CD4-positive, alpha-beta memory T cell (primary cell): ENCODE results near the gene PKN1. TPM values are rescaled to one million over a fixed set of nuclear protein-coding genes. Genes with fewer than 3 reads are reported as not detected.

Source experiments
- CTCF ChIA-PET: fragments of 350-600 bp; sonication (Branson Sonifier 250); formaldehyde crosslinking; loops from one replicate; lab custom pipeline; 2021; ENCODE audit warnings: inconsistent platforms; ENCODE audit not compliant: partially characterized antibody; lab: Charles Lee
- POLR2A ChIA-PET: fragments of 350-600 bp; sonication (Branson Sonifier 250); formaldehyde crosslinking; loops from one replicate; lab custom pipeline; 2021; ENCODE audit not compliant: partially characterized antibody; lab: Charles Lee
- DNase-seq, 5 donors: peaks; one replicate each; pipeline versions ENCODE4 v3.0.0 to v3.0.0-alpha.2; 2020 to 2022; ENCODE audit warnings: mixed read lengths in 1 of 5
- H3K27ac ChIP-seq: one replicate; pipeline ENCODE4 v1.7.0; 2013; ENCODE audit warnings: low read depth, low read length
- H3K27me3 ChIP-seq: 2 replicates; pipeline ENCODE4 v1.7.0; 2013; ENCODE audit warnings: mild to moderate bottlenecking, low read length, moderate library complexity; ENCODE audit not compliant: insufficient read depth
- H3K36me3 ChIP-seq: 2 replicates; pipeline ENCODE4 v1.7.0; 2013; ENCODE audit warnings: mild to moderate bottlenecking, low read length, moderate library complexity; ENCODE audit not compliant: insufficient read depth
- H3K4me1 ChIP-seq: 2 replicates; pipeline ENCODE4 v1.7.0; 2013; ENCODE audit warnings: mild to moderate bottlenecking, low read length, moderate library complexity; ENCODE audit not compliant: insufficient read depth
- H3K4me3 ChIP-seq, 2 donors: one replicate each; pipeline ENCODE4 v1.7.0; 2013; ENCODE audit warnings: low read length in 2 of 2, mild to moderate bottlenecking in 1 of 2
- H3K9me3 ChIP-seq, 2 donors: one replicate each; pipeline ENCODE4 v1.7.0; 2013; ENCODE audit warnings: low read length in 2 of 2, control low read depth in 1 of 2; ENCODE audit not compliant: control insufficient read depth in 1 of 2
- H3K27ac Mint-ChIP-seq, 7 donors: one replicate each; pipeline ENCODE4 v1.8.0; 2020 to 2021; ENCODE audit warnings: mixed read lengths in 7 of 7, mild to moderate bottlenecking in 6 of 7, inconsistent platforms in 3 of 7, moderate library complexity in 3 of 7
- H3K27me3 Mint-ChIP-seq, 2 donors: one replicate each; pipeline ENCODE4 v1.8.0; 2020 to 2021; ENCODE audit warnings: mixed read lengths in 2 of 2
- H3K36me3 Mint-ChIP-seq, 2 donors: one replicate each; pipeline ENCODE4 v1.8.0; 2020 to 2021; ENCODE audit warnings: mixed read lengths in 2 of 2, inconsistent platforms in 1 of 2, mild to moderate bottlenecking in 1 of 2
- H3K4me1 Mint-ChIP-seq, 4 donors: one replicate each; pipeline ENCODE4 v1.8.0; 2020 to 2021; ENCODE audit warnings: mixed read lengths in 4 of 4, mild to moderate bottlenecking in 1 of 4
- H3K4me3 Mint-ChIP-seq, 8 donors: one replicate each; pipeline ENCODE4 v1.8.0; 2020 to 2021; ENCODE audit warnings: mixed read lengths in 8 of 8, mild to moderate bottlenecking in 7 of 8, moderate library complexity in 6 of 8, inconsistent platforms in 3 of 8
- H3K9me3 Mint-ChIP-seq, 8 donors: one replicate each; pipeline ENCODE4 v1.8.0; 2020 to 2021; ENCODE audit warnings: mixed read lengths in 8 of 8, mild to moderate bottlenecking in 5 of 8, inconsistent platforms in 3 of 8, moderate library complexity in 1 of 8
- intact Hi-C: fragments of 100-400 bp; cut with micrococcal nuclease; formaldehyde crosslinking; loops from one replicate; pipeline ENCODE4 v1.15.1; 2023
- polyA plus RNA-seq, 2 donors: library from polyadenylated mRNA; unstranded; fragments of 300-500 nt; fragmentation: Illumina TruSeq; gene quantifications; one replicate each; pipeline ENCODE4 v1.2.3, GENCODE V29; 2021
- total RNA-seq, 2 experiments: library from RNA; stranded (reverse); gene quantifications; one replicate each; pipeline ENCODE4 v1.2.3, GENCODE V29; 2021

The PKN1 gene
- total and polyA plus RNA-seq, 4 experiments from 2014 or later, result 41.5 to 205 (median 138) TPM

DNA sequence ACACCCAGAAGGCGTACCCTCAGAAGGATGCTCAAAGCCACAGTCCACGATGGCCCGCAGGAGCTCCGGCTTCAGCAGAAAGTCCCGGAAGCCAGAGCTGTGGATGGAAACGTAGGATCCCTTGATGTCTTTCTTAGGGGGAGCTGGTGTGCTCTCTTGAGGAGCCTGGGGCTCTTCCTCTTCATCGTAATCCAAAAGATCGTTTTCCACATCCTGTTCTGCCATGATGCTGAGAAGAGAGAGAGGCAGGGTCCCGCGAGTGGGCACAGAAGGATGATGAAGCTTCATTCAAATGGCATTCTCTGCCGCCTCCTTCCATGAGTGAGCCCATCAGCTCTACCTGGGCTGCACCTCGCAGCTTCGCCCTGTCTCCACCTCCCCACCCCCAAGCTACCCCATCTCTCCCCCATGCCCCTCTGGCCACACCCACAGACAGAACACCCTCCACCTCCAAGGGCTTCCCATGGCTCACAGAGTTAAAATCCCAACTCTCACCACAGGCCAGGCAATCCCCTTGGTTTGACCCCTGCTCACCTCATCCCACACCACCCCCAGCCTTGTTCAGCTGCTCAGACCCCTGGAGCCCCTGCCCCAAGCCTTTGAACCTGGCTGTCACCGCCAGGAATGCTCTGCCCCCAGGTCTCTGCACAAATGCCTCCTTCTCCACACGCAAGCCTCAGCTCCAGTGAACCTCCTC, 20.0 kb upstream of the PKN1 start:
- Mint-ChIP-seq H3K4me1 (peaks cover 44 to 93% (median 70%) of the 10 kb centered on the region in 4 donors), H3K36me3 (peaks cover 34 to 75% of the 10 kb centered on the region in 2 donors), H3K27me3 (no peaks in the 10 kb centered on the region), H3K4me3 (peak overlapping the region in 6 of 8 donors; percentile 9 to 69 (median 34)), H3K27ac (peak overlapping the region; percentile 53 to 94 (median 74)), H3K9me3 (peaks cover 0 to 6% (median 0%) of the 10 kb centered on the region in 8 donors)
- ChIA-PET POLR2A (interaction anchor here (0.7 to 2.4 kb wide), 6 partner anchors 7 to 109 kb away, joined by 3 to 9 read pairs (median 4); no protein-coding TSS in a partner anchor), CTCF (interaction anchor here (0.6 to 1.3 kb wide), 5 partner anchors 17 to 202 kb away, joined by 3 to 4 read pairs (median 3); no protein-coding TSS in a partner anchor)
- Histone ChIP-seq H3K27ac (peak overlapping the region; percentile 8), H3K27me3 (no peaks in the 10 kb centered on the region), H3K36me3 (peaks cover 46% of the 10 kb centered on the region), H3K4me1 (peaks cover 90% of the 10 kb centered on the region), H3K4me3 (no peak overlapping the region), H3K9me3 (no peaks in the 10 kb centered on the region)
- DNase-seq, result peak in 1 of 5 donors; percentile 49
- intact Hi-C loops, result no loop called here

GRCh38 chr19:14413693-14414181, 19.4 kb upstream of the PKN1 start:
- Histone ChIP-seq H3K9me3 (no peaks in the 10 kb centered on the region), H3K27ac (no peak overlapping the region), H3K27me3 (no peaks in the 10 kb centered on the region), H3K4me3 (no peak overlapping the region), H3K36me3 (peaks cover 40% of the 10 kb centered on the region), H3K4me1 (peaks cover 88% of the 10 kb centered on the region)
- POLR2A ChIA-PET, result interaction anchor here (0.7 to 2.4 kb wide), 8 partner anchors 8 to 277 kb away, joined by 3 to 9 read pairs (median 4); partner anchors contain the start of genes ADGRE5 and ASF1B
- Mint-ChIP-seq H3K4me1 (peaks cover 42 to 92% (median 67%) of the 10 kb centered on the region in 4 donors), H3K9me3 (peaks cover 0 to 2% (median 0%) of the 10 kb centered on the region in 8 donors), H3K4me3 (peak overlapping the region in 5 of 8 donors; percentile 9 to 69 (median 38)), H3K27me3 (no peaks in the 10 kb centered on the region), H3K27ac (peak overlapping the region in 5 of 7 donors; percentile 42 to 94 (median 74)), H3K36me3 (peaks cover 28 to 70% of the 10 kb centered on the region in 2 donors)
- no peak for DNase-seq
- CTCF ChIA-PET, result interaction anchor here (0.6 to 1.9 kb wide), 6 partner anchors 16 to 202 kb away, joined by 3 to 5 read pairs (median 3); no protein-coding TSS in a partner anchor
- intact Hi-C loops, result no loop called here

DNA sequence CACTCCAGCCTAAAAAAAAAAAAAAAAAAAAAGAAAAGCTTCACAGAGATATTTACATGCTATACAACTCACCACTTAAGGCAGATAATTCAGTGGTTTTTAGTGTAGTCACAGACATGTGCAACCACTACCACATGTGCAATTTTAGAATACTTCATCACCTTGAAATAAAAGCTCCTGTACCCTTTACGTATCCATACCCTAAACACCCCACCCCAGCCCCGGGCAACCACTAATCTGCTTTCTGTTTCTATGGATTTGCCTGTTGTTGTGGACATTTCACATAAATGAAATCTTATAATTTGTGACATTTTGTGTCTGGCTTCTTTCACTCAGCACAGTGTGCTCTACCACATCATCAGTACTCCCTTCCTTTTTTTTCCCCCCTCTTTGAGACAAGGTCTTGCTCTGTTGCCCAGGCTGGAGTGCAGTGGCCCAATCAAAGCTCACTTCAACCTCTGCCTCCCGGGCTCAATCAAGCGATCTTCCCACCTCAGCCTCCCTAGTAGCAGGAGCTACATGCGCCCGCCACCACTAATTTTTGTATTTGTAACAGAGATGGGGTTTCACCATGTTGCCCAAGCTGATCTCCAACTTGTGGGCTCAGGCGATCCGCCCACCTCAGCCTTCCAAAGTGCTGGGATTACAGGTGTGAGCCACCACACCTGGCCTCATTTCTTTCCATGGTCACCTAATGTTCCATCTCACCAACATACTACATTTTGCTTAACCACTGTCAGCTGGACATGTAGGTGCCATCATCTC, 18.0 kb upstream of the PKN1 start:
- ChIA-PET CTCF (interaction anchor here (1.0 to 2.8 kb wide), 6 partner anchors 9 to 215 kb away, joined by 3 to 15 read pairs (median 4); no protein-coding TSS in a partner anchor), POLR2A (interaction anchor here (0.8 to 5.5 kb wide), 7 partner anchors 9 to 279 kb away, joined by 3 to 28 read pairs (median 5); partner anchors contain the start of genes ADGRE5 and ASF1B)
- H3K36me3 ChIP-seq, result peaks cover 27% of the 10 kb centered on the region
- H3K9me3 ChIP-seq, result no peaks in the 10 kb centered on the region
- Mint-ChIP-seq H3K9me3 (peaks cover 0 to 1% (median 0%) of the 10 kb centered on the region in 8 donors), H3K27ac (peak overlapping the region; percentile 54 to 95 (median 83)), H3K4me3 (peak overlapping the region in 5 of 8 donors; percentile 14 to 92 (median 67)), H3K27me3 (no peaks in the 10 kb centered on the region), H3K4me1 (peaks cover 39 to 87% (median 63%) of the 10 kb centered on the region in 4 donors), H3K36me3 (peaks cover 18 to 61% of the 10 kb centered on the region in 2 donors)
- no peak overlapping the region for H3K4me3 ChIP-seq
- intact Hi-C loops, result loop anchor here (5.0 kb wide), 1 partner anchor 57 kb away; no protein-coding TSS in a partner anchor
- peaks cover 80% of the 10 kb centered on the region for H3K4me1 ChIP-seq
- DNase-seq, result peak in 1 of 5 donors; percentile 36
- peak overlapping the region; percentile 1 for H3K27ac ChIP-seq
- no peaks in the 10 kb centered on the region for H3K27me3 ChIP-seq

- H3K4me1 Mint-ChIP-seq, result peaks cover 37 to 70% (median 52%) of the 10 kb centered on the region in 4 donors
- POLR2A ChIA-PET, result interaction anchor here (0.6 to 5.5 kb wide), 10 partner anchors 8 to 55 kb away, joined by 3 to 38 read pairs (median 3); partner anchors contain the start of gene ADGRE5
Measured at GRCh38 chr19:14416817-14417231, 16.3 kb upstream of the PKN1 start.

GRCh38 chr19:14418856-14419105, 14.3 kb upstream of the PKN1 start:
- H3K4me3 ChIP-seq, result peak overlapping the region; percentile 80 to 84
- no peak for DNase-seq

More at GRCh38 chr19:14416817-14417231, 16.3 kb upstream of the PKN1 start:
- CTCF ChIA-PET, result interaction anchor here (1.0 to 2.8 kb wide), 4 partner anchors 11 to 280 kb away, joined by 3 to 15 read pairs (median 5); partner anchors contain the start of gene ASF1B
- DNase-seq, result peak in 1 of 5 donors; percentile 31
- no peaks in the 10 kb centered on the region for H3K27me3 Mint-ChIP-seq
- intact Hi-C loops, result loop anchor here (5.0 kb wide), 1 partner anchor 55 kb away; no protein-coding TSS in a partner anchor
- Histone ChIP-seq H3K27ac (peak overlapping the region; percentile 87), H3K4me3 (no peak overlapping the region), H3K27me3 (no peaks in the 10 kb centered on the region), H3K4me1 (peaks cover 63% of the 10 kb centered on the region), H3K36me3 (peaks cover 13% of the 10 kb centered on the region), H3K9me3 (no peaks in the 10 kb centered on the region)
- no peaks in the 10 kb centered on the region for H3K9me3 Mint-ChIP-seq
- H3K4me3 Mint-ChIP-seq, result peak overlapping the region; percentile 73 to 99 (median 86)
- peak overlapping the region; percentile 89 to 98 (median 97) for H3K27ac Mint-ChIP-seq
- H3K36me3 Mint-ChIP-seq, result peaks cover 8 to 46% of the 10 kb centered on the region in 2 donors

More at GRCh38 chr19:14418856-14419105, 14.3 kb upstream of the PKN1 start:
- ChIA-PET CTCF (interaction anchor here (1.5 to 3.7 kb wide), 2 partner anchors 12 to 13 kb away, joined by 6 to 33 read pairs; partner anchors contain the start of gene PKN1), POLR2A (interaction anchor here (0.8 to 5.5 kb wide), 11 partner anchors 9 to 99 kb away, joined by 3 to 38 read pairs (median 7); partner anchors contain the start of genes ADGRE5, DNAJB1 and PKN1)
- Mint-ChIP-seq H3K9me3 (no peaks in the 10 kb centered on the region), H3K27me3 (no peaks in the 10 kb centered on the region), H3K36me3 (peaks cover 6 to 31% of the 10 kb centered on the region in 2 donors), H3K4me3 (peak overlapping the region; percentile 88 to 99 (median 92)), H3K4me1 (peaks cover 23 to 51% (median 36%) of the 10 kb centered on the region in 4 donors), H3K27ac (peak overlapping the region; percentile 94 to 98 (median 97))
- Histone ChIP-seq H3K4me1 (peaks cover 43% of the 10 kb centered on the region), H3K36me3 (no peaks in the 10 kb centered on the region), H3K27me3 (no peaks in the 10 kb centered on the region), H3K9me3 (no peaks in the 10 kb centered on the region), H3K27ac (peak overlapping the region; percentile 87)
- intact Hi-C loops, result loop anchor here (1.0 to 5.0 kb wide), 8 partner anchors 8 to 338 kb away; partner anchors contain the start of gene ADGRE5
